ENCODE results near the gene PRR14L. TPM values are rescaled to one million over a fixed set of nuclear protein-coding genes. Genes with fewer than 3 reads are reported as not detected.
"Not testable (repeated sequence)": the region's sequence is repeated elsewhere in the genome, so short reads cannot be mapped to it uniquely, and the experiment has no call there.

Gene PRR14L
- total RNA-seq, 1 experiment from 2014 or later: 42.5 TPM

GRCh38 chr22:31662668-31663037 is 87.3 kb downstream of the PRR14L start:
- H3K4me1 Mint-ChIP-seq (ENCODE audit: low read depth, unreplicated experiment): peaks cover 20% of the 10 kb centered on the region
- H3K4me3 Mint-ChIP-seq (ENCODE audit: unreplicated experiment): peak overlapping the region; percentile 97
- DNase-seq: no peak
- H3K36me3 Mint-ChIP-seq (ENCODE audit: insufficient read depth, unreplicated experiment): peaks cover 29% of the 10 kb centered on the region
- no peaks in the 10 kb centered on the region for H3K27me3 Mint-ChIP-seq (ENCODE audit: insufficient read depth, unreplicated experiment)
- H3K27ac Mint-ChIP-seq (ENCODE audit: unreplicated experiment): peak overlapping the region; percentile 99
- intact Hi-C loops (cut with micrococcal nuclease; ENCODE audit: unreplicated experiment): loop anchor here (2.0 kb wide), 2 partner anchors 16 to 32 kb away; no protein-coding TSS in a partner anchor
- CTCF ChIA-PET: interaction anchor here (0.8 to 2.6 kb wide), 7 partner anchors 14 to 308 kb away, joined by 4 to 33 read pairs (median 5); no protein-coding TSS in a partner anchor
- BruUV-seq (replicated peaks): TSS peak; percentile 98
- Histone ChIP-seq H3K4me1 (peaks cover 13% of the 10 kb centered on the region; the same call in 1 of the 2 replicates), H3K36me3 (ENCODE audit: control insufficient read depth, insufficient read depth, low read length) (no peaks in the 10 kb centered on the region), H3K9me3 (no peaks in the 10 kb centered on the region), H3K4me3 (ENCODE audit: low read depth, low read length) (peak overlapping the region; percentile 52), H3K27me3 (replicated peaks; ENCODE audit: control insufficient read depth, insufficient read depth, low read length) (no peaks in the 10 kb centered on the region)
- no peaks in the 10 kb centered on the region for H3K9me3 Mint-ChIP-seq (ENCODE audit: unreplicated experiment)
- POLR2A ChIA-PET: interaction anchor here (0.6 to 2.9 kb wide), 13 partner anchors 8 to 1118 kb away, joined by 3 to 31 read pairs (median 8); partner anchors contain the start of gene DEPDC5
- TF ChIP-seq CTCF (IDR thresholded peaks at IDR 0.05; ENCODE audit: insufficient read depth in 1 of 2, low read depth in 1 of 2, low read length in 1 of 2, severe bottlenecking in 1 of 2, unreplicated experiment in 1 of 2): no peak

- peak; percentile 96 to 97 for DNase-seq
- Histone ChIP-seq H3K27me3 (replicated peaks; ENCODE audit: control insufficient read depth, insufficient read depth, low read length) (no peaks in the 10 kb centered on the region), H3K9me3 (no peaks in the 10 kb centered on the region), H3K4me1 (peaks cover 13% of the 10 kb centered on the region; the same call in 1 of the 2 replicates), H3K4me3 (ENCODE audit: low read depth, low read length) (peak within 1 kb of the TSS; percentile 71), H3K36me3 (ENCODE audit: control insufficient read depth, insufficient read depth, low read length) (no peaks in the 10 kb centered on the region)
- H3K27me3 Mint-ChIP-seq (ENCODE audit: insufficient read depth, unreplicated experiment): no peaks in the 10 kb centered on the region
- no peak for TF ChIP-seq CTCF (IDR thresholded peaks at IDR 0.05; ENCODE audit: insufficient read depth in 1 of 2, low read depth in 1 of 2, low read length in 1 of 2, severe bottlenecking in 1 of 2, unreplicated experiment in 1 of 2)
- no peaks in the 10 kb centered on the region for H3K9me3 Mint-ChIP-seq (ENCODE audit: unreplicated experiment)
- H3K27ac Mint-ChIP-seq (ENCODE audit: unreplicated experiment): peak within 1 kb of the TSS; percentile 99
- H3K36me3 Mint-ChIP-seq (ENCODE audit: insufficient read depth, unreplicated experiment): peaks cover 29% of the 10 kb centered on the region
- ChIA-PET CTCF (interaction anchor here (0.8 to 2.6 kb wide), 7 partner anchors 15 to 308 kb away, joined by 4 to 33 read pairs (median 5); no protein-coding TSS in a partner anchor), POLR2A (interaction anchor here (0.5 to 2.9 kb wide), 16 partner anchors 8 to 1119 kb away, joined by 3 to 31 read pairs (median 6); partner anchors contain the start of gene DEPDC5)
- H3K4me3 Mint-ChIP-seq (ENCODE audit: unreplicated experiment): peak within 1 kb of the TSS; percentile 97
- peaks cover 20% of the 10 kb centered on the region for H3K4me1 Mint-ChIP-seq (ENCODE audit: low read depth, unreplicated experiment)
- intact Hi-C loops (cut with micrococcal nuclease; ENCODE audit: unreplicated experiment): loop anchor here (2.0 kb wide), 2 partner anchors 15 to 31 kb away; no protein-coding TSS in a partner anchor
- no TSS peak for BruUV-seq (replicated peaks)
Observed at GRCh38 chr22:31661851-31662667, 87.9 kb downstream of the PRR14L start, which contains the start of gene PISD. PISD (minus strand) TSS chr22:31662215; CDS start chr22:31662208, 7 bp downstream.

DNA sequence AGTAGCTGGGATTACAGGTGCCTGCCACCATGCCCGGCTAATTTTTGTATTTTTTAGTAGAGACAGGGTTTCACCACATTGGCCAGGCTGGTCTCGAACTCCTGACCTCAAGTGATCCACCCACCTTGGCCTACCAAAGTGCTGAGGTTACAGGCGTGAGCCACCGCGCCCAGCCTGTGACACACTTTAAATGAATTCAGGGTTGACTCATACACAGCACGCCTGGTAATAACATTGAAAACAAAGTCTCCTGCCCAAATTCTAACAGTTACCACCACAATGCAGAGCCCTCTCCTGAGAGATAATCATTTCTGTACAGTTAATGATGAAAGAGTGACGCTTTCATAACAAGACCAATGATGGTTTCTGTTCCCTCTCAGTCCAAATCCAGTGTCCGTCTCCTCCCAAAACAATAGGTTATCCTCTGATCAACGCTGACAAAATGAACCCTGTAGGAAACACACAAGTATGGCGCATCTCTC is 89.0 kb downstream of the PRR14L start:
- H3K4me1 ChIP-seq: peaks cover 13% of the 10 kb centered on the region; the same call in 1 of the 2 replicates
- H3K36me3 ChIP-seq (ENCODE audit: control insufficient read depth, insufficient read depth, low read length); BruUV-seq (replicated peaks); H3K27me3 ChIP-seq (replicated peaks; ENCODE audit: control insufficient read depth, insufficient read depth, low read length); H3K9me3 ChIP-seq; H3K9me3 Mint-ChIP-seq (ENCODE audit: unreplicated experiment); H3K27me3 Mint-ChIP-seq (ENCODE audit: insufficient read depth, unreplicated experiment); intact Hi-C loops (cut with micrococcal nuclease; ENCODE audit: unreplicated experiment); DNase-seq: not testable (repeated sequence)
- CTCF ChIA-PET: interaction anchor here (1.5 to 2.6 kb wide), 2 partner anchors 92 to 309 kb away, joined by 6 to 33 read pairs; no protein-coding TSS in a partner anchor
- H3K4me3 Mint-ChIP-seq (ENCODE audit: unreplicated experiment): peak overlapping the region; percentile 97
- peaks cover 35% of the 10 kb centered on the region for H3K36me3 Mint-ChIP-seq (ENCODE audit: insufficient read depth, unreplicated experiment)
- peak overlapping the region; percentile 99 for H3K27ac Mint-ChIP-seq (ENCODE audit: unreplicated experiment)
- POLR2A ChIA-PET: interaction anchor here (0.6 to 2.9 kb wide), 5 partner anchors 7 to 92 kb away, joined by 5 to 31 read pairs (median 28); partner anchors contain the start of gene DEPDC5
- peak overlapping the region; percentile 71 for H3K4me3 ChIP-seq (ENCODE audit: low read depth, low read length)
- H3K4me1 Mint-ChIP-seq (ENCODE audit: low read depth, unreplicated experiment): peaks cover 20% of the 10 kb centered on the region

Data from Caco-2 (cell line).